CD8-positive, alpha-beta memory T cell (primary cell): Measurements from ENCODE around the gene RIMS1. TPM values are rescaled to one million over a fixed set of nuclear protein-coding genes. Genes with fewer than 3 reads are reported as not detected.
"Not testable (repeated sequence)": the region's sequence is repeated elsewhere in the genome, so short reads cannot be mapped to it uniquely, and the experiment has no call there.

Source experiments
- CTCF ChIA-PET: fragments of 350-600 bp; sonication (Branson Sonifier 250); formaldehyde crosslinking; loops from one replicate; lab custom pipeline; 2021; ENCODE audit warnings: antibody characterized with exemption; lab: Charles Lee
- POLR2A ChIA-PET: fragments of 350-600 bp; sonication (Branson Sonifier 250); formaldehyde crosslinking; loops from one replicate; lab custom pipeline; 2021; ENCODE audit warnings: antibody characterized with exemption; lab: Charles Lee
- DNase-seq, 5 donors: peaks; one replicate each; pipeline versions ENCODE4 v3.0.0 to v3.0.0-alpha.2; 2020 to 2022; ENCODE audit warnings: mixed read lengths in 1 of 5
- H3K27ac ChIP-seq: one replicate; pipeline ENCODE4 v1.7.0; 2013; ENCODE audit warnings: low read depth, mild to moderate bottlenecking, low read length, moderate library complexity
- H3K27me3 ChIP-seq: 2 replicates; pipeline ENCODE4 v1.7.0; 2013; ENCODE audit warnings: low read length, mild to moderate bottlenecking; ENCODE audit not compliant: insufficient read depth, poor library complexity, severe bottlenecking
- H3K36me3 ChIP-seq: 2 replicates; pipeline ENCODE4 v1.7.0; 2013; ENCODE audit warnings: mild to moderate bottlenecking, low read length, moderate library complexity; ENCODE audit not compliant: insufficient read depth
- H3K4me1 ChIP-seq: 2 replicates; pipeline ENCODE4 v1.7.0; 2013; ENCODE audit warnings: mild to moderate bottlenecking, low read length, moderate library complexity; ENCODE audit not compliant: insufficient read depth
- H3K4me3 ChIP-seq: 2 replicates; pipeline ENCODE4 v1.7.0; 2013; ENCODE audit warnings: mild to moderate bottlenecking, low read length
- H3K9me3 ChIP-seq: 2 replicates; pipeline ENCODE4 v1.7.0; 2013; ENCODE audit warnings: mild to moderate bottlenecking, low read length
- H3K27ac Mint-ChIP-seq, 8 donors: one replicate each; pipeline ENCODE4 v1.8.0; 2020 to 2021; ENCODE audit warnings: mixed read lengths in 8 of 8, mild to moderate bottlenecking in 6 of 8, inconsistent platforms in 3 of 8, moderate library complexity in 3 of 8
- H3K27me3 Mint-ChIP-seq, 2 donors: one replicate each; pipeline ENCODE4 v1.8.0; 2020 to 2021; ENCODE audit warnings: mixed read lengths in 2 of 2, mild to moderate bottlenecking in 1 of 2, moderate library complexity in 1 of 2
- H3K36me3 Mint-ChIP-seq, 3 donors: one replicate each; pipeline ENCODE4 v1.8.0; 2020 to 2021; ENCODE audit warnings: mixed read lengths in 3 of 3, inconsistent platforms in 1 of 3, mild to moderate bottlenecking in 1 of 3
- H3K4me1 Mint-ChIP-seq, 3 donors: one replicate each; pipeline ENCODE4 v1.8.0; 2020 to 2021; ENCODE audit warnings: mixed read lengths in 3 of 3, inconsistent platforms in 1 of 3, mild to moderate bottlenecking in 1 of 3
- H3K4me3 Mint-ChIP-seq, 7 donors: one replicate each; pipeline ENCODE4 v1.8.0; 2020 to 2021; ENCODE audit warnings: mixed read lengths in 7 of 7, mild to moderate bottlenecking in 6 of 7, moderate library complexity in 4 of 7, inconsistent platforms in 2 of 7
- H3K9me3 Mint-ChIP-seq, 5 donors: one replicate each; pipeline ENCODE4 v1.8.0; 2020 to 2022; ENCODE audit warnings: mixed read lengths in 5 of 5, mild to moderate bottlenecking in 3 of 5, moderate library complexity in 2 of 5, inconsistent platforms in 1 of 5
- polyA plus RNA-seq: library from polyadenylated mRNA; unstranded; fragments of 300-500 nt; fragmentation: Illumina TruSeq; gene quantifications from one replicate; pipeline ENCODE4 v1.2.3, GENCODE V29; 2021
- total RNA-seq, 2 experiments: library from RNA; stranded (reverse); gene quantifications; one replicate each; pipeline ENCODE4 v1.2.3, GENCODE V29; 2021

RIMS1 gene
- total and polyA plus RNA-seq, 3 experiments from 2014 or later = not detected

- CTCF ChIA-PET = no interaction called here
- no peaks in the 10 kb centered on the region for H3K36me3 Mint-ChIP-seq
These were observed 442.4 kb downstream of the RIMS1 start for GRCh38 chr6:72328775-72329174.

DNA sequence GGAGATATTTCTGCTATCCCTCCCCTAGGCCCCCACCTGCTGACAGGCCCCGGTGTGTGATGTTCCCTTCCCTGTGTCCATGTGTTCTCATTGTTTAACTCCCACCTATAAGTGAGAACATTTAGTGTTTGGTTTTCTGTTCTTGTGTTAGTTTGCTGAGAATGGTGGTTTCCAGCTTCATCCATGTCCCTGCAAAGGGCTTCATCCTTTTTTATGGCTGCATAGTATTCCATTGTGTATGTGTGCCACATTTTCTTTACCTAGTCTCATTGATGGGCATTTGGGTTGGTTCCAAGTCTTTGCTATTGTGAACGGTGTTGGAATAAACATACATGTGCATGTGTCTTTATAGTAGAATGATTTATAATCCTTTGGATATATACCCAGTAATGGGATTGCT, 448.9 kb downstream of the RIMS1 start:
- CTCF ChIA-PET, H3K4me1 ChIP-seq, H3K4me1 Mint-ChIP-seq, DNase-seq, H3K36me3 ChIP-seq, H3K27me3 Mint-ChIP-seq, H3K4me3 Mint-ChIP-seq, H3K27ac Mint-ChIP-seq, POLR2A ChIA-PET, H3K27me3 ChIP-seq, H3K27ac ChIP-seq, H3K4me3 ChIP-seq, H3K9me3 ChIP-seq, H3K36me3 Mint-ChIP-seq: not testable (repeated sequence)
- H3K9me3 Mint-ChIP-seq = peaks cover 0 to 12% (median 0%) of the 10 kb centered on the region in 5 donors

More at GRCh38 chr6:72328775-72329174, 442.4 kb downstream of the RIMS1 start:
- no peak overlapping the region for H3K4me3 ChIP-seq
- H3K27ac ChIP-seq = no peak overlapping the region
- no peaks in the 10 kb centered on the region for H3K9me3 ChIP-seq
- Mint-ChIP-seq H3K4me3 (no peak overlapping the region), H3K27ac (no peak overlapping the region), H3K9me3 (peaks cover 0 to 1% (median 0%) of the 10 kb centered on the region in 5 donors), H3K4me1 (no peaks in the 10 kb centered on the region), H3K27me3 (no peaks in the 10 kb centered on the region)
- DNase-seq = no peak
- no peaks in the 10 kb centered on the region for H3K27me3 ChIP-seq
- no peaks in the 10 kb centered on the region for H3K36me3 ChIP-seq
- POLR2A ChIA-PET = no interaction called here
- H3K4me1 ChIP-seq = no peaks in the 10 kb centered on the region

DNA sequence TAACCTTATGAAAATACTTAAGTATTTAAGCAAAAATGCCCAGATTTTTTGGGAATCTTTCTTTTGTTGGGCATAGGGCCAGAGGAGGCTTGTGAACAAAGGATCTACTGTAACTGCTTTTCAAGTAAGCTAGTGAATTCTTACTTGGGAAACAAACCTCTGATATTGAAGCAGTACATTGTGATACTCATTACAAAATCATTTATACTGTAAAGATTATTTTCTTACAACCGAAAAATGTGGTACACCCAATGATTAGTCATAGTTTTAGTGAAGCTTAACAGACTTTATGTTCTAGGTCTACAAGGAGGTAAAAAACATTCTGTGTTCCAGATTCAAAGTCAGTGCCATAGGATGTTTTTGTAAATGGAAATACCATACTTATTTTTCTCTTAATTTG, 462.6 kb downstream of the RIMS1 start:
- POLR2A ChIA-PET = no interaction called here
- no peaks in the 10 kb centered on the region for H3K36me3 ChIP-seq

DNA sequence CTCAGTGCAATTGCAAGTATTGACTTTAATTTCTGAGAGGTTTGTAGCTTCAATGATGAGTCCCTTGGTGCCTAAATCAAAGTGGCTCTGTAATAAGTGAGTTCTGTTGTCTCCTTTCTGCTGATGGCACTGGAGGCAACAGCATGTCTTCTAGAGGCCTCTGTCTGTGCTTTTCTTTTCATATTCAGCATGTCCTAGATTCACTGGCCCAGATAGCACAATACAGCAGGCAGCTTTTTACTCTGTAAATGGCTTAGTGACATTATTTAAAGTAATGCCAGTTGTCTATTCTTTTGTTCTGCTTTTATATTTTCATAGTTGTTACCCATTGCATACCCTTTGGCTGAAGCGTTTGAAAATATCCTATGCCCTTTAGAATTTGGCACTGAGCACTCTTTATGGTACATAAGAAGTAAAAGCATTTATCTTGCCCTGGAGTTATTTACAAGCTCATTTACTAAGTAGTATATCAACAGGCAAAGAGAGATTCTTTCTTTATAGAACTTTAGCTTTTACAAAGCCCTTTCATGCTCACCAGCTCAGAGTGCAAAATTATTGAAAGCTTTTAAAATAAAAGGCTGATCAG, 464.0 kb downstream of the RIMS1 start:
- Mint-ChIP-seq H3K27ac (no peak overlapping the region), H3K9me3 (no peaks in the 10 kb centered on the region), H3K4me1 (no peaks in the 10 kb centered on the region), H3K4me3 (no peak overlapping the region), H3K36me3 (no peaks in the 10 kb centered on the region), H3K27me3 (no peaks in the 10 kb centered on the region)
- CTCF ChIA-PET = no interaction called here
- no peak overlapping the region for H3K4me3 ChIP-seq
- no peaks in the 10 kb centered on the region for H3K4me1 ChIP-seq
- H3K9me3 ChIP-seq = no peaks in the 10 kb centered on the region
- H3K36me3 ChIP-seq = no peaks in the 10 kb centered on the region
- POLR2A ChIA-PET = no interaction called here
- no peak overlapping the region for H3K27ac ChIP-seq
- no peak for DNase-seq
- H3K27me3 ChIP-seq = no peaks in the 10 kb centered on the region

More for the DNA sequence above, 462.6 kb downstream of the RIMS1 start:
- H3K4me1 Mint-ChIP-seq = no peaks in the 10 kb centered on the region
- H3K9me3 Mint-ChIP-seq = no peaks in the 10 kb centered on the region
- CTCF ChIA-PET = no interaction called here
- no peaks in the 10 kb centered on the region for H3K27me3 Mint-ChIP-seq
- H3K4me1 ChIP-seq = no peaks in the 10 kb centered on the region
- H3K4me3 Mint-ChIP-seq = no peak overlapping the region
- no peaks in the 10 kb centered on the region for H3K27me3 ChIP-seq
- no peaks in the 10 kb centered on the region for H3K9me3 ChIP-seq
- no peak overlapping the region for H3K27ac Mint-ChIP-seq
- H3K36me3 Mint-ChIP-seq = no peaks in the 10 kb centered on the region
- H3K4me3 ChIP-seq = no peak overlapping the region
- DNase-seq = no peak
- H3K27ac ChIP-seq = no peak overlapping the region

GRCh38 chr6:72363844-72364740, 477.7 kb downstream of the RIMS1 start:
- H3K36me3 ChIP-seq = no peaks in the 10 kb centered on the region
- Mint-ChIP-seq H3K27ac (no peak overlapping the region), H3K36me3 (no peaks in the 10 kb centered on the region), H3K4me1 (no peaks in the 10 kb centered on the region), H3K27me3 (peaks cover 0 to 3% of the 10 kb centered on the region in 2 donors), H3K4me3 (no peak overlapping the region), H3K9me3 (no peaks in the 10 kb centered on the region)
- DNase-seq = no peak
- H3K27me3 ChIP-seq = no peaks in the 10 kb centered on the region
- no peaks in the 10 kb centered on the region for H3K4me1 ChIP-seq
- no peaks in the 10 kb centered on the region for H3K9me3 ChIP-seq
- no peak overlapping the region for H3K27ac ChIP-seq
- POLR2A ChIA-PET = no interaction called here
- H3K4me3 ChIP-seq = no peak overlapping the region
- CTCF ChIA-PET = no interaction called here

DNA sequence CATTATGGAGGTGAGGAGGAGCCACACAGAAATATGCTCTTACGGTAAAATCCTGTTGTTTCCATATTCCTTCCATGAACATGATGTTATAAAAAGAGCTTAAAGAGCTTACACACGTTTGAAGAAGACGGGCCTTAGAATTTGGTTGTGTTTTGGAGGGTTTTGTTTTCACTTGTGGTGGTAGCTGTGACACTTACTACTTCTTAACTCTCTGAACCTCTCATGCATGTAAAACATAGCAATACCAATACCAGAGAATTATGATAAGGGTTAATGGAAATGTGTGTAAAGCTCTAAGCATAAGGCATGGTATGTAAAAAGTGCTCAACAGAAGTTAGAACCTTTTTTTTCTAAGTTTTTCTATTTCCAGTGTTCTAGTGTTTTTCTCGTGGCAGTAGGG, 479.4 kb downstream of the RIMS1 start:
- ChIA-PET CTCF (no interaction called here), POLR2A (no interaction called here)
- H3K27me3 ChIP-seq = no peaks in the 10 kb centered on the region
- no peak overlapping the region for H3K27ac ChIP-seq
- H3K36me3 ChIP-seq = no peaks in the 10 kb centered on the region
- no peak overlapping the region for H3K27ac Mint-ChIP-seq
- no peaks in the 10 kb centered on the region for H3K4me1 Mint-ChIP-seq
- H3K4me1 ChIP-seq = no peaks in the 10 kb centered on the region
- no peaks in the 10 kb centered on the region for H3K36me3 Mint-ChIP-seq
- no peak overlapping the region for H3K4me3 ChIP-seq
- no peak for DNase-seq
- H3K9me3 Mint-ChIP-seq = no peaks in the 10 kb centered on the region
- peaks cover 0 to 3% of the 10 kb centered on the region in 2 donors for H3K27me3 Mint-ChIP-seq
- no peak overlapping the region for H3K4me3 Mint-ChIP-seq
- H3K9me3 ChIP-seq = no peaks in the 10 kb centered on the region

- no peak overlapping the region for H3K27ac Mint-ChIP-seq
- no peaks in the 10 kb centered on the region for H3K4me1 Mint-ChIP-seq
- no peaks in the 10 kb centered on the region for H3K9me3 Mint-ChIP-seq
- POLR2A ChIA-PET = no interaction called here
- no peaks in the 10 kb centered on the region for H3K9me3 ChIP-seq
- no peaks in the 10 kb centered on the region for H3K36me3 ChIP-seq
- no peak overlapping the region for H3K4me3 Mint-ChIP-seq
- H3K36me3 Mint-ChIP-seq = no peaks in the 10 kb centered on the region
- no peak overlapping the region for H3K4me3 ChIP-seq
- H3K27me3 ChIP-seq = no peaks in the 10 kb centered on the region
- peaks cover 0 to 3% of the 10 kb centered on the region in 2 donors for H3K27me3 Mint-ChIP-seq
- no peak overlapping the region for H3K27ac ChIP-seq
- CTCF ChIA-PET = no interaction called here
- no peaks in the 10 kb centered on the region for H3K4me1 ChIP-seq
- DNase-seq = no peak
These were observed 481.1 kb downstream of the RIMS1 start for GRCh38 chr6:72367439-72367838.

GRCh38 chr6:72371473-72371872, 485.1 kb downstream of the RIMS1 start:
- H3K27ac ChIP-seq = no peak overlapping the region
- Mint-ChIP-seq H3K4me3 (no peak overlapping the region), H3K4me1 (no peaks in the 10 kb centered on the region), H3K9me3 (no peaks in the 10 kb centered on the region), H3K36me3 (no peaks in the 10 kb centered on the region), H3K27me3 (peaks cover 4% of the 10 kb centered on the region in 2 donors), H3K27ac (no peak overlapping the region)
- ChIA-PET POLR2A (no interaction called here), CTCF (no interaction called here)
- no peak overlapping the region for H3K4me3 ChIP-seq
- H3K36me3 ChIP-seq = no peaks in the 10 kb centered on the region
- no peak for DNase-seq
- no peaks in the 10 kb centered on the region for H3K27me3 ChIP-seq
- no peaks in the 10 kb centered on the region for H3K9me3 ChIP-seq
- no peaks in the 10 kb centered on the region for H3K4me1 ChIP-seq
